NCI-H1048 (cell line): ENCODE measurements around the gene TEAD1.

ENCODE experiments used
- DNase-seq: peaks from one replicate; lab custom pipeline; 2025; lab: John Stamatoyannopoulos, UW

Gene TEAD1

DNA sequence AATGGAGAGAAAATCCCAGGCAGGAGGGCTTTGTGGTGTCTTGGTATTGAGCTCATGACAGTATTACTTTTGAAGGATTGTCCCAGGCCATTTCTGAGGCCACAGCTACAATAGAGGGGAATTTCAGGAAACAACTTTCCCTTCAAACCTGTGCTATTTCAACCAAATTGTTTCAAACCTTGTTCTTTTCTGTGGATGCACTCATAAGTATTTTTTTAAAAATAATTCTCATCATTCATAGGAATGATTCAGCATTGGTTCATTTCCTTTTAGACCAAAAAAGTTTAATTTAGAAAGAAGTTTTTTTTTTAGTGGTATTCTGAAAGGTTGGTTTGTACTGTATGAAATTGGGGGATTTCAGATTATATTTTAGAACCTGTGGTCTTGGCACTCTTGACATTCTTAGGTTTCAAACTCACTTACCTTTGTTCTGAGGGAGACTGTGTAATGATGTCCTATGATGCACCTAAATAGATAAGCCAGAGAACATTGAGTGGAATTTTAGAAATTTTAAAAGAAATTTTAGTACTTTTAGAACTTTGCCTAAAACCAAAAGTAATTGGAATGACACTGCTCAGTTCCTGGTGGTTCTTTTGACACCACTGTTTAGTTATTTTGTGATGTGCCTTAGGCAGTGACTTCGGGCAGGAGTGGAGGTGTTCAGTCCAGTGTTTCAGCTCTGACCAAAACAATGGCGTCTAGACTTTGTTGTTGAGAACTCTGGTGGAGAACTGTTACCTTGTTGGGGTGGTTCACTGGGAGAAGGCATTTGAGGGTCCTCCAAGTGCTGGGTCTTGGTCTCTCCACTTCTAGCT, 12.2 kb downstream of the TEAD1 start:
- DNase-seq, result no peak

DNA sequence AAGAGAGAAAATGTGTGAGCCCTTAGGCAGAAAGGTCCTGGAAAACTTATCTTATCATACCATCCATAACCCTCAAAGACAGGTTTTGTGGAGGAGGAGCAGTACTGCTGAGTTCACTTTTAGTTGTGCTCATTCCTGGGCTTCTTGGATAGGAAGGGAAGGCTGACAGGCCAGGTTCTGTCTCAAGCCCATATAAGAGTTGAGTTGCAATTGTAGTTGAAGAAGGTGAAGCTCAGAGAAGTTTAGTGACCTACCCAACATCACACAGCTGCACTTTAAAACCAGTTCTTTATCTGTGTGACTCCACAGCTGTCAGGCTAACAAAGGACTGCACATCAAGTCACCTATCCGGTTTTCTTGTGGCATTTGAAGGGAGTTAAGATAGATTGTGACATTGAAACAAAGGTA, 13.0 kb downstream of the TEAD1 start:
- no peak for DNase-seq

GRCh38 chr11:12687740-12688139, 13.5 kb downstream of the TEAD1 start:
- DNase-seq, result no peak

DNA sequence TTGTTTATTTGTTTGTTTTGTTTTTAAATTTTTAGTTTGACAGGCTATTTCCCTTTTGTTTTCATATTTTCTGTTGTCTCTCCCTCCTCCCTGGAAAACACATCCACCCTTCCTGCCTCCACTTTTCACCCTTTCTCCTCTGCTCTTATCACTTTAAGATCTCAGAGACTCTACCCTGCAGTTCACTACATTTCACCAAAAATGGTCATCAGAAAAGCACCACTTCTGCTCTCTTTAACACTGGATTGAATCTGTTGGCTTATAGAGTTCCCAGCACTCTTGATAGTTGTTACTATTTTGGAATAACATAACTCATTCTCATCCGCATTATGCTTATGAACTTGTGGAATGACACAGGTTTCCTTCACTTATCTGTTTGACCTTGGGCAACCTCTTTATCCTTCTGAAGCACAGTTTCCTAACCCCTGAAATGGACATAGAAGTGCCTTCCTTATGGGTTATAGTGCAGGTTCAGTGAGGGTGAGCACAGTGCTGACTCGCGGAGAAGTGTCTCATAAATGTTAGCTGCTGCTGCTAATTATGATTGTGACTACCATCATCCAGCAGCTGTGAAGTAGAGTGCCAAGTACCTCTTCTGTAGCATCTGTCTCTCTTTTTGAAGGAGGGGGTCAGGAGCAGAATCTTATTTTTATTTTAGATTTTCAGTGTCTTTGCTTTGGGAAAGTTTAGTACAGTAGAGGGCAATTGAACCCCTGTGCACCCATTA, 15.0 kb downstream of the TEAD1 start:
- DNase-seq, result no peak

DNA sequence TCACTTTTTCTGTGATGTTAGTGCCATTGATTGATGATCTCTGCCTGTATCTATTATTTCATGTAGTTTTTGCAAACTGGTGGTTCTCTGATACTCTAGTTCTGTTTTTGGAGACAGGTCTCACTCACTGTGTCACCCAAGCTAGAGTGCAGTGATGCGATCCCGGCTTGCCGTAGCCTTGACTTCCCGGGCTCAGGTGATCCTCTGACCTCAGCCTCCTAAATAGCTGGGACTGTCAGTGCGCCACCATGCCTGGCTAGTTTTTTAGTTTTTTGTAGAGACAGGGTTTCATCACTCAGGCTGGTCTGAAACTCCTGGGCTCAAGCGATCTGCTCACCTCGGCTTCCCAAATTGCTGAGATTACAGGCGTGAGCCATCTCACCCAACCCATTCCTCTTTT, 16.4 kb downstream of the TEAD1 start:
- DNase-seq, result no peak

DNA sequence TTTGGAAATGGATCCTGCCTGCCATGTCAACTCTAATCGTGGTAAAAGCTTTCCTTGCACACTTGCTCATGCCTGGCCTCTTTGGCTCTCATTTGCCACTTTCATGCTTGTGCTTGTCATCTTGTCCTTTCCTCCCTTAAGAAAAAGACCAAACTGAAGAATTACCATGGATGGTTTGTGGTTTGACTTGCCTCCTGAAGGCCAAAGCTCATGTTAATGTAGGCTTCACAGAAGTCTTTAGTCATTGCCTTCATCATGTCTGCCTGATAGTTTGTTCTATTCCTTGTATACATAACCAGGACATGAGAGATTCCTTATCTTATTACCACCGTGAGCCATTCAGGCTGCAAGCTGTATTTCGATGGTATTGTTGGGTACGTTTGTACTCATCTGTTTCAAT, 17.3 kb downstream of the TEAD1 start:
- no peak for DNase-seq

DNA sequence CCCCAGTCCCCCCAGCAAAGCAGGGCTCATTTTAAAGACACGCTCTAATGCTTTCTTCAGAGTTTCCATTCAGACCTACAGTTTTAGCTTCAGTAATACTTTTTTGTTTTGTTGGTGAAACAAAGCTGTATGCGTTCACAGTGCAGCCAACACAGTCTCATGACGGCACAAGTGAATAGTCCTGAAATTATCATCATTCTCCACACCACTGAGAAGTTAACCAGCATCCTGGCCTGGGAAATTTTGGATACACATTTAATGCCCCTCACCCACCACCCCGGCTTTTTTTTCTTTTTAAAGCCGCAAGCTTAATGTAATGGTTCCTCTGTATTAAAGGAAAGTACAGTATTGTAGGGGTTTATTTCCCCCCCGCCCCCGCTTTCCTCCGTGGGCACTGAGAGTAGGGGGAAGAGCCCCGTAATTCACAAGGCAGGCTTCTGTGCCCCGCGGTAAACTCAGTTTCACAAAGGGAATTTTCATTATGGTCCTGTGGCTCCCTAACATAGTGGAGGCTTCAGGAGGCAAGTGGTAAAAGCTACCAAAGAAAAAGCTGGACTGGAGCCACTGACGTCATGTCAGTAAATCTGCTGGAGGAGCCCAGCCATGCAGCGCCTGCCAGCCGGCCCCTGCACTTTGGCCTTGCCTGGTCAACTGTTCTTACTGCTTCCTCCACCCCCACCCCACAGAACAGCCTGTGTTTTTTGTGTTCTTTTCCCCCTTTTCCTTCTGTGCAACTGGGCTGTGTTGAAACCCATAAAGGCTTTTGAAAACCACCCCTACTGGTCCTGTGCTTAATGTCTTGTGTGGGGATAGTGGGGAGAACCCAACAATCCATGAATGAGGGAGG, 18.2 kb downstream of the TEAD1 start:
- no peak for DNase-seq

GRCh38 chr11:12693094-12693478, 18.9 kb downstream of the TEAD1 start:
- no peak for DNase-seq

DNA sequence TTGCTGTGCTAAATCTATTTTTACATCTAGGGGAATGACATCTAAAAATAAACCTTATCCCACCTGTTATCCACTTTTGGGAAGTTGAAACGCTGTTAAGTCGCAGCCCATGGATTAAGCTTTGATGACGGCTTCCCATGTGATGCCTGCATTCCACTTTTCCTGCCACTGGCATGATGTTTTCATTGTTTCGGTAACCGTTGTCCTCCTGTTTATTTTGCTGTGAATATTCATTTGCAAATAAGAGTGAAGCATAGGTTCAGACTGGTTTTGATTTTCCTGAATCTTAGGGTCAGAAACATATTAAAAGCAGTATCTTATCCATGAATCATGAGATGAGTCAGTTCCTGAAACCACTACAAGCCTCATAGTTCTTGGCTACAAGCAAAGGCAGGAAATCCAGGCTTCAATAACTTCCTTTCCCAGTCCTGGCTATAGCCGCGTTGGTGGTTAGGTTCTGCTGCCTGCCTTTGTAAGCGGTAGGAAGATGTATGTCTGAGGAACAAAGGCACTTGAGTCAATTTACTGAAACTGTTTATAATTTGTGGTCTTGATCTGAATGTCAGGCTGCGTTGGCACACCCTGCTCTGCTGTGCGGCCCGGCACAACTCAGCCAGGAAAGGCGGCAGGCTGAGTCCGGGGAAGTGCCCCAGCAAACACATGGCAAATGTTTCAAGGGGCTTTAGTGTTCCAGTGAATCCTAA, 19.4 kb downstream of the TEAD1 start:
- no peak for DNase-seq

DNA sequence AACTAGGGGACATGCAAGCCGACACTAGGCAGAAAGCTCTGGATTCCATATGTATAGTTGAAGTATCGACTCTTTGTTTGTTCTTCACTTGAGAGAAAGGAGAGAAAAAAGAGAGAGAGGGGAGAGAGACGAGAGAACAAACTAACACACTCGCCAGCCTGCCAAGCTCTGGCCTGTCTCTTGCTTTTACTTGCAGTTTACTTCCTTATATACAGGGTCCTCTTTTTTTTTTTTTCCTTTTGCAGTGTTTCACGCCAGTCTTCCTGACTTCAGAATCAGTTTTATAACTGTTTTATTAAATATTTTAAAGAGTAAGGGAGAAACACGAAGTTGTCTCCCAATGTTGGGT, 19.9 kb downstream of the TEAD1 start:
- DNase-seq, result no peak

GRCh38 chr11:12695221-12695794, 21.1 kb downstream of the TEAD1 start:
- DNase-seq, result no peak

- no peak for DNase-seq
These were observed 21.7 kb downstream of the TEAD1 start for GRCh38 chr11:12695873-12696272.

DNA sequence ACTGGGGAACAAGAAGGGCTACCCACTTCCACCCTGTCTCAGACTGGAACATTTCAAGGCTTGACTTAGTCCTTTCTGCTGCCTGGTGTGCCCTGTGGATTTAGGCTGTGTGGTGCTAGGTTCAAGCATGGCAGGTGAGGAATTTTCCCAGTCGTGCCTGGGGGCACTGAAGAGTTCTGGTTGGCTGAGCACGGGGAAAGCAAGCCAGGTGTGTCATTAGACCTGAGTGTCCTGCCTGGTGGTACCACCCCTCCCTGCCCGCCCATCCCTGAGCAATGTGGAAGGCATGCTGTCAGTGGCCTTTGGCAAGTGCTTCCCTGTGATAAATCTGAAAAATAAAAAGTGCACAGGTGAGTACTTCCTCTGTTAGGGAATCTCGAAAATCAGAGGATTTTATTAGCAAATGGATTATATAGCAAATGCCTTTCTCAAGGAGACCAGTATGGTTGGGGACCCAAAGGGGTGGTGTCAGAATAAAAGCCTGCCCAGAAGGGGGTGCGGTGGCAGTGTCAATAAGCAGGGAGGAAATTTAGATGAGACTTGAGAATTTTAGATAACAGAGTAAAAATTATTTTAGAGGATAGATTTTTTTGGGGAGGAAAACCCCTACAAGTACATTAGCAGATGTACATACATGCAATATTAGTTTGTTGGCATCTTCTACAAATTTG, 22.8 kb downstream of the TEAD1 start:
- no peak for DNase-seq

DNA sequence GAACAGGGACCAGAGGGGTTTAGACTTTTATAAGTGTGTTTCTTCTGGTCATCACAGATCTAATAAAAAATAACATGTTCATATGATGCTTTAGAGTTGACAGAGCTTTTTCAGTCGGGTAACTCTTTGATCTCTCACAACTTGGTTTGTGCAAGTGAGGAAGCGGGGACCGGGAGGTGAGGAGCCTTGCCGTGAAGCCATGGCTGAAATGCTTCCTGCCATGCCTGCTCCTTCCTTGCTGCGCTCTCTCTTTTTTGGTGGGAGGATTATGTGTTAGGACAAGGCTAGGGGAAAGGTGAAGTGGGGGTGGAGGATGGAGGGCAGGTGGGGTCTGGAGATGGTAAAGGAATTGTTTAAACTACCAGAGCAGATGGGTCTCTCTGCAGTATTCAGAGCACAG, 23.8 kb downstream of the TEAD1 start:
- DNase-seq, result no peak

- no peak for DNase-seq
These were observed 27.8 kb downstream of the TEAD1 start for GRCh38 chr11:12701811-12702592.

GRCh38 chr11:12702999-12703453, 28.8 kb downstream of the TEAD1 start:
- DNase-seq, result no peak

DNA sequence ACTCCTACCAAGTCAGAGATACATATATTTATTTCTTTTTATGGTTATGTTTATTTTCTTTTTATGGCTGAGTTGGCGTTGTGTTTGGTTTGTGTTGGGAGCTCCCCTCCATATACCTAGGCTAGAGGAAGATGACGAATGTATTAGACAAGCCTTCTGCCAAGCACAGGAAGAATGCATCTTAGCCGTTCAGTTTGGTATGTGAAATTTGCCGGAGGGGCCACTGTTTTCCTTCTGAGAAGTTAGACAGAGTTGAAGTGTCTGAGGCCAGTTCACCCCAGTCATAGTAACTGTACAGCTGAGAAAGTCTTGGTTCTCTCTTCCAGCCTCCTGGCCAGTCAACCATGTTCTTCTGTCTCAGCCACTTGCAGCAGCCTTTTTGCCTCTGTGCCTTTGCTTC, 29.8 kb downstream of the TEAD1 start:
- no peak for DNase-seq

DNA sequence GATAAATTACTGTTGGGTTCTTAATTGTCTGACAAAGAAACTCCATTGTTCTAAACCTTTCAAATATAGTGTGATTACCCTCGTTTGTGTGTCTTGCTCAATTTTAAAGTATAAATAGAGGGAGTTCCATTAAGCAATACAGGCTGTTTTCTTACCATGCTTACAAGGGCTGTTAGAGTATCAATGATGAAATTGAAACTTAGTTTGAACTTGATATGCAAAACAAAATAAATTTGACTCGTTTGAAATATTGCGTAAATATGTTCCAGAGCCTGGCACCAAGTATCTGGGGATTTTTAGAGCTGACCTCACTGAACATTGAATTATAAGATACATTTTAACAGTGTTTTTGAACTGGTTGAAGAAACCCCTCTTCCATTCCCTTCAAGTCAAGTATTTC, 31.7 kb downstream of the TEAD1 start:
- no peak for DNase-seq

DNA sequence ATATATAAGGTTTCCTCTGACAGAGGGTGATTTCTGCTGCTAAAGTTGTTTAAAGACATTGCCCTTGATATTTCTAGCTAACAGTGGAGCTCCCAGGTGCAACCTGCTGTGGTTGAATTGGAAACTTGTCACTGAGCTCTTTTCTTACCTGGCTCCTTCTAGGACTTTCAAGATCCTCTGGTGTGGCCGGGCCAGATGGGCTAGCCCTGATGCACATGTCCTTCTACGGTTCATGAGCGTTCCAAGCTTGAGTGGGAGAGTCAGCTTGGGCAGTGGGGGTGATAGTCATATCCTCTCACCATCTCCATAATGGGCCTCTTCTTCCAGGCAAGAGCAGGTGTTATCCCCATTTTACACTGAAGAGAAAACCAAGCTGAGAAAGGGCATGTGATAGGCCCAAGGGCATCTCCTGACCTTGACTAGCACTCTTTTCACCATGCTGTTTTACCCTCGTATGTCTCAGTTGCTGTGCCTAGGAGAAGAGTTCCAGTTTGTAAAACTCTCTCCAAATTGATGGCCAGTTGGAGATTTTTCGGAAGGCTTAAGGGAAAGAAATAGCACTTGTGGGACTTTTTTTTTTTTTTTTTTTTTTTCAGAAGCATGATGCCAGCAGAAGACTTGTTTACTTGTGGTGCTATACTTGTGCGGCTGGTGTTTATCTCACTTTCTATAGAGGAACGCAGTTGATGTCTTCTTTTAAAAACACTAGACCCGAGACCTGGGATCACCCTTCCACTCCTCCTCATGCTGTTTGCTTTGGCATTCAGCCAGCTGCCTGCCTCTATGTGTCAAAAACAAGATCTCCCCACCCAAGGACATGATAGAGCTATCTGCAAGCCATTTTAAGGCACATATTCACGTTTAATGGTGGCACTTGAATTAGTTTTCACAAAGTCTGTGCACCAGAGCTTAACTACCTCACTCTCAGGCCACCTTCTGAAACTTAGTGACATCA, 32.6 kb downstream of the TEAD1 start:
- DNase-seq, result no peak
